ENCODE data around the gene BBS9.

Gene BBS9

GRCh38 chr7:33539198-33539597 is 409.8 kb downstream of the BBS9 start:
- TF ChIP-seq CTCF (IDR thresholded peaks at IDR 0.05; ENCODE audit: low read depth, low read length, missing control alignments) = no peak
- no peak for DNase-seq (ENCODE audit: extremely low read depth, low read depth)
- no peak overlapping the region for H3K4me3 ChIP-seq (replicated peaks; ENCODE audit: low read depth, low read length)

GRCh38 chr7:33539659-33540400 is 410.5 kb downstream of the BBS9 start:
- no peak for DNase-seq (ENCODE audit: extremely low read depth, low read depth)
- H3K4me3 ChIP-seq (replicated peaks; ENCODE audit: low read depth, low read length) = no peak overlapping the region
- no peak for TF ChIP-seq CTCF (IDR thresholded peaks at IDR 0.05; ENCODE audit: low read depth, low read length, missing control alignments)

GRCh38 chr7:33547880-33548279 is 418.5 kb downstream of the BBS9 start:
- no peak for TF ChIP-seq CTCF (IDR thresholded peaks at IDR 0.05; ENCODE audit: low read depth, low read length, missing control alignments)
- no peak overlapping the region for H3K4me3 ChIP-seq (replicated peaks; ENCODE audit: low read depth, low read length)
- no peak for DNase-seq (ENCODE audit: extremely low read depth, low read depth)

GRCh38 chr7:33550363-33550762 is 421.0 kb downstream of the BBS9 start:
- TF ChIP-seq CTCF (IDR thresholded peaks at IDR 0.05; ENCODE audit: low read depth, low read length, missing control alignments) = no peak
- no peak for DNase-seq (ENCODE audit: extremely low read depth, low read depth)
- no peak overlapping the region for H3K4me3 ChIP-seq (replicated peaks; ENCODE audit: low read depth, low read length)

- DNase-seq (ENCODE audit: extremely low read depth, low read depth) = no peak
- TF ChIP-seq CTCF (IDR thresholded peaks at IDR 0.05; ENCODE audit: low read depth, low read length, missing control alignments) = no peak
- H3K4me3 ChIP-seq (replicated peaks; ENCODE audit: low read depth, low read length) = no peak overlapping the region
Measured at GRCh38 chr7:33550979-33551378, 421.6 kb downstream of the BBS9 start.

- DNase-seq (ENCODE audit: extremely low read depth, low read depth) = no peak
- H3K4me3 ChIP-seq (replicated peaks; ENCODE audit: low read depth, low read length) = no peak overlapping the region
- no peak for TF ChIP-seq CTCF (IDR thresholded peaks at IDR 0.05; ENCODE audit: low read depth, low read length, missing control alignments)
Measured at GRCh38 chr7:33554046-33554445, 424.7 kb downstream of the BBS9 start.

- H3K4me3 ChIP-seq (replicated peaks; ENCODE audit: low read depth, low read length) = no peak overlapping the region
- no peak for DNase-seq (ENCODE audit: extremely low read depth, low read depth)
- TF ChIP-seq CTCF (IDR thresholded peaks at IDR 0.05; ENCODE audit: low read depth, low read length, missing control alignments) = no peak
Measured at GRCh38 chr7:33554576-33554975, 425.2 kb downstream of the BBS9 start.

All from HFF-Myc (cell line).